NCI-H226 (cell line): ENCODE results near the gene NOC3L.
"Not testable (repeated sequence)": the region's sequence is repeated elsewhere in the genome, so short reads cannot be mapped to it uniquely, and the experiment has no call there.

Source experiments
- DNase-seq: peaks from one replicate; pipeline ENCODE4 v3.0.0-alpha.2; 2015

NOC3L gene

GRCh38 chr10:94362360-94363250 lies at the start of gene NOC3L:
Gene NOC3L (minus strand): TSS chr10:94362939. CDS start chr10:94362838, 101 bp downstream.
- DNase-seq = peak; percentile 93

- no peak for DNase-seq
These were observed 49.7 kb upstream of the NOC3L start for GRCh38 chr10:94412449-94412848.

GRCh38 chr10:94411304-94411703 lies 48.6 kb upstream of the NOC3L start:
- DNase-seq = no peak

GRCh38 chr10:94409021-94409657 lies 46.4 kb upstream of the NOC3L start:
- DNase-seq = no peak

GRCh38 chr10:94407668-94408067 lies 44.9 kb upstream of the NOC3L start:
- no peak for DNase-seq

GRCh38 chr10:94405406-94405805 lies 42.7 kb upstream of the NOC3L start:
- no peak for DNase-seq

- DNase-seq = peak; percentile 46
These were observed 40.9 kb upstream of the NOC3L start for GRCh38 chr10:94403380-94404213.

- DNase-seq = no peak
These were observed 40.2 kb upstream of the NOC3L start for GRCh38 chr10:94402843-94403379.

GRCh38 chr10:94402204-94402842 lies 39.6 kb upstream of the NOC3L start, which contains the start of gene TBC1D12:
Gene TBC1D12 (plus strand): TSS chr10:94402541. CDS start chr10:94402614, 73 bp downstream.
- peak; percentile 96 for DNase-seq

GRCh38 chr10:94398762-94399161 lies 36.0 kb upstream of the NOC3L start:
- no peak for DNase-seq

GRCh38 chr10:94397549-94398370 lies 35.0 kb upstream of the NOC3L start:
- DNase-seq = peak; percentile 92

- DNase-seq = not testable (repeated sequence)
These were observed 29.4 kb upstream of the NOC3L start for GRCh38 chr10:94392117-94392516.

- DNase-seq = not testable (repeated sequence)
These were observed 23.0 kb upstream of the NOC3L start for GRCh38 chr10:94385733-94386132.

GRCh38 chr10:94383530-94383929 lies 20.8 kb upstream of the NOC3L start:
- DNase-seq = peak; percentile 15

- no peak for DNase-seq
These were observed 14.1 kb upstream of the NOC3L start for GRCh38 chr10:94376865-94377264.

GRCh38 chr10:94375374-94375773 lies 12.6 kb upstream of the NOC3L start:
- DNase-seq = no peak

GRCh38 chr10:94370501-94370900 lies 7.8 kb upstream of the NOC3L start:
- DNase-seq = no peak

GRCh38 chr10:94366382-94366781 lies 3.6 kb upstream of the NOC3L start:
- DNase-seq = no peak

- DNase-seq = no peak
These were observed 1.7 kb upstream of the NOC3L start for GRCh38 chr10:94364482-94364881.

GRCh38 chr10:94363251-94363565 lies 469 bp upstream of the NOC3L start:
- DNase-seq = no peak

GRCh38 chr10:94361171-94361794 lies 1.5 kb downstream of the NOC3L start:
- peak; percentile 15 for DNase-seq
